Ascending aorta (tissue), 2 donors: ENCODE measurements around the gene ATRNL1. TPM values are rescaled to one million over a fixed set of nuclear protein-coding genes. Genes with fewer than 3 reads are reported as not detected.

Experiments used
- DNase-seq, 2 donors: peaks; one replicate each; pipeline ENCODE4 v3.0.0-alpha.2; 2019; ENCODE audit warnings: low spot score in 2 of 2
- H3K27ac ChIP-seq, 2 donors: fragments of 200-600 bp; sonication (generic); one replicate each; pipeline ENCODE4 v1.5.1; 2016 to 2017; ENCODE audit warnings: mild to moderate bottlenecking in 1 of 2
- H3K27me3 ChIP-seq: fragments of 200-600 bp; sonication (generic); one replicate; pipeline ENCODE4 v1.5.1; 2017
- H3K36me3 ChIP-seq, 2 donors: fragments of 200-600 bp; sonication (generic); one replicate each; pipeline ENCODE4 v1.5.1; 2016
- H3K4me1 ChIP-seq, 2 donors: fragments of 200-600 bp; sonication (generic); one replicate each; pipeline ENCODE4 v1.5.1; 2016 to 2017; ENCODE audit warnings: mild to moderate bottlenecking in 1 of 2
- H3K4me3 ChIP-seq, 2 donors: fragments of 200-600 bp; sonication (generic); one replicate each; pipeline ENCODE4 v1.5.1; 2016 to 2017; ENCODE audit warnings: mild to moderate bottlenecking in 1 of 2
- H3K9me3 ChIP-seq, 2 donors: fragments of 200-600 bp; sonication (generic); one replicate each; pipeline ENCODE4 v1.5.1; 2016
- CTCF ChIP-seq, 3 experiments: fragments of 200-600 bp in 2 of 3; fragments of 450-650 bp in 1 of 3; sonication (generic) in 2 of 3; IDR thresholded peaks; one replicate each; pipeline ENCODE4 v1.5.1; 2016 to 2019; ENCODE audit warnings: antibody characterized with exemption in 3 of 3, mild to moderate bottlenecking in 1 of 3, moderate library complexity in 1 of 3
- intact Hi-C: fragments of 100-400 bp; cut with DNase I; formaldehyde crosslinking; loops from one replicate; pipeline ENCODE4 v1.15.1; 2023
- total RNA-seq: library from RNA; depleted of rRNA; stranded (reverse); fragments of >200 nt; gene quantifications from one replicate; pipeline ENCODE4 v1.1.0, GENCODE V29; 2016

ATRNL1 gene
- total RNA-seq, 1 donor from 2014 or later, result 15.4 TPM

GRCh38 chr10:115141254-115141653, 48.1 kb downstream of the ATRNL1 start:
- DNase-seq, result no peak
- Histone ChIP-seq H3K27me3 (no peaks in the 10 kb centered on the region), H3K36me3 (no peaks in the 10 kb centered on the region), H3K4me3 (no peak overlapping the region), H3K27ac (no peak overlapping the region), H3K9me3 (no peaks in the 10 kb centered on the region), H3K4me1 (no peaks in the 10 kb centered on the region)
- intact Hi-C loops, result loop anchor here (10.0 kb wide), 1 partner anchor 1244 kb away; no protein-coding TSS in a partner anchor
- TF ChIP-seq CTCF (IDR thresholded peaks at IDR 0.05), result peak in 2 of 3 experiments; percentile 29 to 49

- no peak for DNase-seq
- Histone ChIP-seq H3K9me3 (no peaks in the 10 kb centered on the region), H3K36me3 (no peaks in the 10 kb centered on the region), H3K4me1 (no peaks in the 10 kb centered on the region), H3K27me3 (no peaks in the 10 kb centered on the region), H3K27ac (no peak overlapping the region), H3K4me3 (no peak overlapping the region)
- TF ChIP-seq CTCF (IDR thresholded peaks at IDR 0.05), result no peak
- intact Hi-C loops, result no loop called here
Measured at GRCh38 chr10:115157357-115157756, 64.2 kb downstream of the ATRNL1 start.

GRCh38 chr10:115163129-115163528, 70.0 kb downstream of the ATRNL1 start:
- intact Hi-C loops, result no loop called here
- no peak for DNase-seq
- Histone ChIP-seq H3K4me3 (no peak overlapping the region), H3K27ac (no peak overlapping the region), H3K9me3 (no peaks in the 10 kb centered on the region), H3K27me3 (no peaks in the 10 kb centered on the region), H3K4me1 (no peaks in the 10 kb centered on the region), H3K36me3 (no peaks in the 10 kb centered on the region)
- TF ChIP-seq CTCF (IDR thresholded peaks at IDR 0.05), result no peak

GRCh38 chr10:115164220-115164619, 71.1 kb downstream of the ATRNL1 start:
- Histone ChIP-seq H3K9me3 (no peaks in the 10 kb centered on the region), H3K36me3 (no peaks in the 10 kb centered on the region), H3K27me3 (no peaks in the 10 kb centered on the region), H3K4me3 (no peak overlapping the region), H3K4me1 (no peaks in the 10 kb centered on the region), H3K27ac (no peak overlapping the region)
- no peak for TF ChIP-seq CTCF (IDR thresholded peaks at IDR 0.05)
- intact Hi-C loops, result no loop called here
- DNase-seq, result no peak

- TF ChIP-seq CTCF (IDR thresholded peaks at IDR 0.05), result no peak
Measured at GRCh38 chr10:115167751-115168150, 74.6 kb downstream of the ATRNL1 start.

GRCh38 chr10:115171392-115171960, 78.3 kb downstream of the ATRNL1 start:
- TF ChIP-seq CTCF (IDR thresholded peaks at IDR 0.05), result peak in 2 of 3 experiments; percentile 12 to 43
- intact Hi-C loops, result loop anchor here (10.0 kb wide), 2 partner anchors 1113 to 1213 kb away; no protein-coding TSS in a partner anchor
- Histone ChIP-seq H3K27ac (no peak overlapping the region), H3K9me3 (no peaks in the 10 kb centered on the region), H3K36me3 (no peaks in the 10 kb centered on the region), H3K4me1 (no peaks in the 10 kb centered on the region), H3K27me3 (no peaks in the 10 kb centered on the region), H3K4me3 (no peak overlapping the region)
- no peak for DNase-seq

More at GRCh38 chr10:115167751-115168150, 74.6 kb downstream of the ATRNL1 start:
- no peaks in the 10 kb centered on the region for H3K4me1 ChIP-seq
- DNase-seq, result no peak
- H3K9me3 ChIP-seq, result no peaks in the 10 kb centered on the region
- no peaks in the 10 kb centered on the region for H3K27me3 ChIP-seq
- intact Hi-C loops, result no loop called here
- H3K27ac ChIP-seq, result no peak overlapping the region
- H3K36me3 ChIP-seq, result no peaks in the 10 kb centered on the region
- no peak overlapping the region for H3K4me3 ChIP-seq
